GM21619 (cell line): Measurements from ENCODE around the gene MEP1A.
A peak's percentile ranks its signal among the peaks of the same experiment; 100 is the strongest.
"Not testable (repeated sequence)": the region's sequence is repeated elsewhere in the genome, so short reads cannot be mapped to it uniquely, and the experiment has no call there.

Source experiments
- ATAC-seq: cut with Tn5 transposase; IDR thresholded peaks from one replicate; pipeline ENCODE4 v1.9.1; 2021; ENCODE audit not compliant: unreplicated experiment

The MEP1A gene

GRCh38 chr6:46828939-46829338 lies 35.8 kb downstream of the MEP1A start:
- ATAC-seq = no peak

GRCh38 chr6:46832816-46833215 lies 39.6 kb downstream of the MEP1A start:
- ATAC-seq = no peak

DNA sequence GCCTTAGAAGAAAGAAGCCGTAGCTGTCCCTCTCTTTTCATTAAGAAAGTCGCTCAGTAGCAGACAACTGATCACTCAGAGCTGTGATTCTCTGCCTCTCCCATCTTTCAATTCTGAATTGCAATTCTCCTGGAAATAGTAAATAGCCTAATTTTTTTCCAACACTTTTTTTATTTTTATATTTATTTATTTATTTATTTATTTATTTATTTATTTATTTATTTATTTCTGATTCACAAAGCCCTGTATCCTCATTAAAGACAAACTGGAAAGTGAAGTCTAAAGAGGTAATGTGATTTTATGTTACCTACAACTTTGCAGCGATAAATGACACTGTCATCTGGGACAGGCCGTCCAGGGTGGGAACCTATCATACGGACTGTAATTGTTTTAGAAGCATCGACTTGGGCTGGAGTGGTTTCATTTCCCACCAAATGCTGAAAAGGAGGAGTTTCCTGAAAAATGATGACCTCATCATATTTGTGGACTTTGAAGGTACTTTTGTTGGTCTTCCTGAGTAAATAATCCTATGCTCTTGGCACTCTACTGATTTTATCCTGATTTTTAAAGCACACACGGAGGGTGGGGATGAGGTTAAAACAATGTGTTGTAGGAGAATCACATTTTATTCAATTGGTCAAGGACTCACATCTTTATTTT lies 41.2 kb downstream of the MEP1A start:
- ATAC-seq = not testable (repeated sequence)

DNA sequence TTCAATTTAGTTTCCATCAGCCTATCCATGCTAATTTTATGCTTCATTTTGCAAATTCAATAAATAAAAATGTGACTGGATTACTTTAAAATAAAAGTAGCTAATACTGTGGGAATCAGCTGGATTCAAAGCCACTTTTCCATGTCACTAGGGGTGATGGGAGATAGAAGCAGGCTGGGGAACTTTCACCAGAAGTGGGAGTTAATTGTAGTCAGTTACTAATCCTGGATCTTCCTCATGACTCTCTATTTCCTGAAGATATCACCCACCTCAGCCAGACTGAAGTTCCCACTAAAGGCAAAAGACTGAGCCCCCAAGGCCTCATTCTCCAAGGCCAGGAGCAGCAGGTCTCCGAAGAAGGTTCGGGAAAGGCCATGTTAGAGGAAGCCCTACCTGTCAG lies 41.8 kb downstream of the MEP1A start:
- ATAC-seq = not testable (repeated sequence)

DNA sequence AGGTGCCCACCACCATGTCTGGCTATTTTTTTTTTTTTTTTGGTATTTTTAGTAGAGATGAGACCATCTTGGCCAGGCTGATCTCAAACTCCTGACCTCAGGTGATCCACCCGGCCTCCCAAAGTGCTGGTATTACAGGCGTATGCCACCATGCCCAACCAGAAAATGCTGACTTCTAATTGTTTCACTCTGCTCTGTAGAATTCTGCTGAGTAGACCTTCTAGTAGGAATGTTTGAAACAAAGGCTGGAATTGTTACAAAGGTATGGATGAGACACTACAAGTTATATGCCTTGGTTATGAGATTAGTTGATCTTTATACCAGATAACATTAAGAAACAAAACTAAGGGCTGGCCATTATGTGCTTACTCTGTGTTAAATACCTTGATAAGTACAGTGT lies 44.8 kb downstream of the MEP1A start:
- ATAC-seq = no peak

DNA sequence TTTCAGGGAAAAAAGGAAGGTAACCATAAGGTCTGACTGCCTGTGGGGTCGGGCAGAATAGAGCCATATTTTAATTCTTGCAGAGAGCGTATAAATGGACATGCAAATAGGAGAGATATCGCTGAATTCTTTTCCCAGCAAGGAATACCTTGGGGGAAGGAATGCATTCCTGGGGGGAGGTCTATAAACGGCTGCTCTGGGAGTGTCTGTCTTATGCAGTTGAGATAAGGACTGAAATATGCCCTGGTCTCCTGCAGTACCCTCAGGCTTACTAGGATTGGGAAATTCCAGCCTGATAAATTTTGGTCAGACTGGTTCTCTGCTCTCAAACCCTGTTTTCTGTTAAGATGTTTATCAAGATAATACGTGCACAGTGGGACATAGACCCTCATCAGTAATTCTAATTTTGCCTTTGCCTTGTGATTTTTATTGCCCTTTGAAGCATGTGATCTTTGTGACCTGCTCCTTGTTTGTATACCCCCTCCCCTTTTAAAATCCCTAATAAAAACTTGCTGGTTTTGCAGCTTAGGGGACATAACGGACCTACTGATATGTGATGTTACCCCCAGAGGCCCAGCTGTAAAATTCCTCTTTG lies 49.2 kb downstream of the MEP1A start:
- not testable (repeated sequence) for ATAC-seq

- ATAC-seq = no peak
Measured at GRCh38 chr6:46845126-46845525, 51.9 kb downstream of the MEP1A start.

- ATAC-seq = peak; percentile 93
Measured at GRCh38 chr6:46848684-46849360, 55.6 kb downstream of the MEP1A start.

- ATAC-seq = no peak
Measured at GRCh38 chr6:46849361-46849690, 56.1 kb downstream of the MEP1A start.

DNA sequence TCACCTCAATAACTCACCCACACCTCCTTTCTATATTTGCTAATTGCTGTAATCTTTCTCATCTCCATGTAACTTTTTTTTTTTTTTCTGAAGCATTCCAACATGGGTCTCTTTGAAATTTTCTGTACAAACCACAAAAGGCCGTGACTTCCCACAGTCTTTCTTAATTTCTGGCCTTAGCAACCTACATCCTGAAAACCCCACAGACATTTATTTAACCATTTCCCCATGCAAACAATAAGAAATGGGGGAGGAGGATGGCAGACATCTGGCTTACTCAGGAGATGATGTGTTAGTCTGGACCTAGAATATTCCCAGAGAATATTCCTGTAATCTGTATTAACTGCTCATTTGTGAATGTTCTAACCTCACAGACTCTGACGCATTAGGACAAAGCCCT lies 57.6 kb downstream of the MEP1A start:
- no peak for ATAC-seq

DNA sequence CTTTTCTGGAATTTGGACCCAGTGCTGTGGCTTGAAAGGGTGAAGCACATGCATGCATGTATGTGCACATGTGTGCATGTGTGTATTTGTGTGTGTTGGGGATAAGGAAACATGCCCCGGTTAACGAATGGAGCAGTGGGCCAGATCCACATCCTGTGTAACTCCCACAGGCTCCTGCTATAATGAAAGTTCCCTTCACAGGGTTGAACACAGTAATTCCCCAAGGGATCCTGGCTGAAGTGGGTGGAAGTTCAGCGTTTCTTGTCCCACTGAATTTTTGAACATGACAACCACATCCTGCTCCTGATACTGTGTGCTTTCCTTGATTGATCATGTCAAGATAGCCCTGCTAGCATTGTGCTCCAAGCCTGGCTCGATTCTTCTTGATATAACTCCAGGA lies 58.4 kb downstream of the MEP1A start:
- not testable (repeated sequence) for ATAC-seq

GRCh38 chr6:46855966-46856365 lies 62.8 kb downstream of the MEP1A start:
- not testable (repeated sequence) for ATAC-seq

- no peak for ATAC-seq
Measured at GRCh38 chr6:46862381-46862780, 69.2 kb downstream of the MEP1A start.

DNA sequence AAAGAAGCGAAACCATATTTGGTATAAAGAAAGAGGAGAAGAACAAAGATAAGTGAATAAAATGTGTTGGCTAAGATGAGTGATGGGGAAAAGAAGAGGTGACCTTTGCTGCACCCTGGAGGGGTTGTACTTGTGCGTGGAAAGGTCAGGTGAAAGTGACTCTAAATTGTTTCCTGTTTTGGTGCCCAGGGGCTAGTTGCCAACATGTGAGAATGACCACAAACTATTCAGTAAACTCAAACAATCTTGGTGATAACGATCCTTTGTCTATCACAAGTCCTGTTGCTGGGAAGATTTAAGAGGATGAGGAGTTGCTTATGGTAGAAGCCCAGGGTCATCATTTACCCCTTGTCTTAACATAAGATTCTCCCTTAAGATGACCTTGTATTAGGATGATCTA lies 70.6 kb downstream of the MEP1A start:
- ATAC-seq = no peak

DNA sequence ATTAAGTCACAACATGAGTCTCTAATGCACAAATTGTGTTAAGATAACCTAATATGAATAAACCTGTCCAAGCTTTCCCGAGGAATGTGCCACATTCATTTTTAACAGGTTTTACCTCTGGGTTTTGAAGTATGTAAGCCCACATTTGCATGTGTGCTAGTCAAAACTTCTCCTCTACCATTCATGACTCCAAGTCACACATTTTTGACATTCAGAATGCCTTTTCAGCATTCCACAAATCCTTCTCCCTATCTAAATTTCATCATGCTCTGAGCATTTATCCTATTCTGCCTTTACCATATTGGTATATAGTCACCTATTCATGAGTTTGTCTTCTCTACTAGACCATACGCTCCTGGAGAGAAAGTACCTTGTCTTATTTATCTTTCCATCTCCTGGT lies 72.0 kb downstream of the MEP1A start:
- ATAC-seq = no peak

GRCh38 chr6:46867411-46867810 lies 74.2 kb downstream of the MEP1A start:
- ATAC-seq = no peak

GRCh38 chr6:46876126-46876525 lies 82.9 kb downstream of the MEP1A start:
- ATAC-seq = no peak

DNA sequence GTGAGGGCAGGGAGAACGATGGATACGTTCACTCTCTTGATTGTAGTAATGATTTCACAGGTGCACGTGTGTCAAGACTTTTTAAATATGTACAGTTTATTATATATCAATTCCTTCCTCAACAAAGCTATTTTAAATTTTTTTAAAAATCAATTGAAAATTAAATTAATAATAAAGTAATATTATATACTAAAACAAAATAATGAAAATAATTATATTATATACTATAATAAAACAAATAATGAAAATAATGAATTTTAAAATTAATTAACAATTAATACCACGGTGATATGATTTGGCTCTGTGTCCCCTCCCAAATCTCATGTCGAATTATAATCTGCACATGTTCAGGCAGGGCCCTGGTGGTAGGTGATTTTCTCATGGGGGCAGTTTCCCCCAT lies 85.8 kb downstream of the MEP1A start:
- ATAC-seq = no peak

DNA sequence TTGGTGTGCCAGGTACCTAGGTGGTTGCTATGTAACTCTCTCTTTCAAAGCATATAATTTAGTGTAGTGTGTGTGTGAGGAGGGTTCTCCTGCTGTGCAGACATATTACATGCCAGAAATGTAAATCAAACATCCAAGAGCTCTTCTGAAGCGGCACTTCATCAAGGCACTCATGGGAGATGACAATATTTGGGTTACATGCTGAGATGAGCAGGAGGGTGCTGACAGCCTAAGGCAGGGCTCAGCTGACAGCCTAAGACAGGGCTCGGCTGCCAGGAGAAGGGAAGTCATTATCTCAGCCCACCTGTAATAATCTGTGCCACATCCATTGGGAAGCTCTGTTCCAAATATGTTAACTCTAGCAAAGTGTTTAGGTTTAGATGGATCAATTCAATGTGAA lies 89.5 kb downstream of the MEP1A start:
- no peak for ATAC-seq

GRCh38 chr6:46888031-46888430 lies 94.8 kb downstream of the MEP1A start:
- ATAC-seq = no peak

DNA sequence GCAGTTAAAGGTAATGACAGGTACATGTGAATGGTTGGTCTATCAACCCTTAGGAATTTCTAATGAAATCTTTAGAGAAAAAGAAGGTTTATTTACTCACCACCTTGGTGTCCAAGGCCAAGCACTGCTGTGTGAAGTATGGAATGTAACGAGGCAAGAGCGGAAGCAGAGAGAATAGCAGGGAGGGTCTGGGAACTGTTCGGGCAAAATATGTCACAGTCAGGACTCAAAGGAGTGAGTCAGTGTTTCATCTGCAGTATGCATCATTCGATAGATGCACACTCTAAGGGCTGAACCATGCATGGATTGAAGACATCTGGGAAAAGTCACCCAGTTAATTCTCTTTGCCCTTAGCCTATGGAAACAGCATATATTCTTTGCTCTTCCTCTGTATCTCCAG lies 95.4 kb downstream of the MEP1A start:
- ATAC-seq = no peak
